Colonic mucosa (tissue), 4 donors: ENCODE results near the gene RGS5. TPM values are rescaled to one million over a fixed set of nuclear protein-coding genes. Genes with fewer than 3 reads are reported as not detected.
A peak's percentile ranks its signal among the peaks of the same experiment; 100 is the strongest.

Experiments
- DNase-seq: peaks from one replicate; pipeline ENCODE4 v3.0.0-alpha.2; 2020
- H3K27ac ChIP-seq: fragments of 200-600 bp; one replicate; pipeline ENCODE4 v1.8.0; 2021
- H3K27me3 ChIP-seq: fragments of 200-600 bp; one replicate; pipeline ENCODE4 v1.8.0; 2021
- H3K36me3 ChIP-seq: fragments of 200-600 bp; one replicate; pipeline ENCODE4 v1.8.0; 2021
- H3K4me1 ChIP-seq: fragments of 200-600 bp; one replicate; pipeline ENCODE4 v1.8.0; 2021; ENCODE audit warnings: mild to moderate bottlenecking
- H3K4me3 ChIP-seq: fragments of 200-600 bp; one replicate; pipeline ENCODE4 v1.8.0; 2021
- H3K9ac ChIP-seq, 2 donors: one replicate each; pipeline ENCODE4 v1.7.0; 2013; ENCODE audit warnings: control low read depth in 2 of 2, low read depth in 2 of 2, low read length in 2 of 2
- H3K9me3 ChIP-seq: fragments of 200-600 bp; one replicate; pipeline ENCODE4 v1.8.0; 2021
- intact Hi-C: fragments of 100-400 bp; cut with DNase I; formaldehyde crosslinking; loops from one replicate; pipeline ENCODE4 v1.14.1; 2022
- total RNA-seq, 2 donors: library from RNA; stranded (reverse); fragmentation: NEBNext Ultra II Directional in 1 of 2; extraction: Animal tissue kit (Norgen Biotek cat#: 25700) in 1 of 2; gene quantifications; one replicate each; pipeline ENCODE4 v1.2.1, GENCODE V29; 2021
- TF ChIP-seq, protein P1 (sequence below): fragments of 200-600 bp; IDR thresholded peaks from one replicate; pipeline ENCODE4 v1.8.0; 2022; ENCODE audit warnings: antibody characterized with exemption, mild to moderate bottlenecking
- donor health status: healthy.
- donor health status: DM: no; HTN: no; CAD: no.
- donor health status: DM: no; HTN: no; CAD: no.

The RGS5 gene
- total RNA-seq, 2 donors from 2014 or later: 10.8 to 41.7 TPM

DNA sequence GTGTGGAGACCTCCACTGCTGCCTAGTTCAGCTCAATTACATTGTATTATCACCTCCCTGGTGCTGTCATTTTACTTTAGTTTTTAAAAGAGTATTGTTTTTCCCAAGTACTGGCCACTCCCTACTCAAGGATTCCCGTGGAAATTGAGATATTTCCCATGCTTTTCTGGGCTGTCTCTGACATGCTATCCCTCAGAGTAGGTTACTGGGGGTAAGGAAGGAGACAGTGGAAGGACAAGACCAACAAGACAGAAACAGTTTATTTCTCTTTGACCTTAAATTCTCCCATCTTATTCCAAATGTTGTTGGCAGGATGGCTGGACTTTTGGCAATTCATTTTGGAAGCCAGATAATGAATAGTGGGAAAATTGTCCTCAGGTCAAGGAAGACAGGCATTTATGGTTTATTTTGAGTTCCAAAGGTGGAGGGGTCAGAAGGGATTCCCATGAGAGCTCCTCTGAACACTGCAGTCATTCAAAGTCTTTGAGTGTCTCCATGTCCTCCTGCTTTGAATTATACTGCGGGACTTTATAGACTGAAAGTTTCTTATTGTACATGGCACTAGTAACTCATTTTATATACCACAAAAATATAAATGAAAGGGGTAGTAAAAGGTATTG lies 20.3 kb downstream of the RGS5 start:
- intact Hi-C loops: no loop called here
- Histone ChIP-seq H3K27me3 (no peaks in the 10 kb centered on the region), H3K4me1 (no peaks in the 10 kb centered on the region), H3K9ac (no peak overlapping the region), H3K27ac (no peak overlapping the region), H3K4me3 (no peak overlapping the region), H3K36me3 (no peaks in the 10 kb centered on the region), H3K9me3 (no peaks in the 10 kb centered on the region)
- no peak for DNase-seq
- TF ChIP-seq, protein P1, sequence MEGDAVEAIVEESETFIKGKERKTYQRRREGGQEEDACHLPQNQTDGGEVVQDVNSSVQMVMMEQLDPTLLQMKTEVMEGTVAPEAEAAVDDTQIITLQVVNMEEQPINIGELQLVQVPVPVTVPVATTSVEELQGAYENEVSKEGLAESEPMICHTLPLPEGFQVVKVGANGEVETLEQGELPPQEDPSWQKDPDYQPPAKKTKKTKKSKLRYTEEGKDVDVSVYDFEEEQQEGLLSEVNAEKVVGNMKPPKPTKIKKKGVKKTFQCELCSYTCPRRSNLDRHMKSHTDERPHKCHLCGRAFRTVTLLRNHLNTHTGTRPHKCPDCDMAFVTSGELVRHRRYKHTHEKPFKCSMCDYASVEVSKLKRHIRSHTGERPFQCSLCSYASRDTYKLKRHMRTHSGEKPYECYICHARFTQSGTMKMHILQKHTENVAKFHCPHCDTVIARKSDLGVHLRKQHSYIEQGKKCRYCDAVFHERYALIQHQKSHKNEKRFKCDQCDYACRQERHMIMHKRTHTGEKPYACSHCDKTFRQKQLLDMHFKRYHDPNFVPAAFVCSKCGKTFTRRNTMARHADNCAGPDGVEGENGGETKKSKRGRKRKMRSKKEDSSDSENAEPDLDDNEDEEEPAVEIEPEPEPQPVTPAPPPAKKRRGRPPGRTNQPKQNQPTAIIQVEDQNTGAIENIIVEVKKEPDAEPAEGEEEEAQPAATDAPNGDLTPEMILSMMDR: no peak

DNA sequence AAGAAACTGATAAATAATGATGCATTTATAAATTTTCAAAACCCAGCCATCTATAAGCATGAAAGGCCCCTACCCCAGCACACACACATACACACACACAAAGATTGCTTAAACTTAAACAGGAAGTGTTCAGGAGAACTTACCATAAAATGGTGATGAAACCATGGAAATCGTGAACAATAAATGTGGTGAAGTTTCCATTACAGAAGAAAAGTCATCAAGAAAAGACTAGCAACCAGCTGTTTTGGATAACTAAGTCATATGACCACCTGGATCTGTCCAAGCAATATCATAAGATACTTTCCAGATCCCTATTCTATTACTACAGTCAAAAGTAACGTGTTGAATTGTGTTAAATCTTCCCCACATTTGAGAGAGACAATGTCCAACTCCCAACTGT lies 24.1 kb downstream of the RGS5 start:
- no peaks in the 10 kb centered on the region for H3K9me3 ChIP-seq
- TF ChIP-seq, protein P1: no peak
- no peaks in the 10 kb centered on the region for H3K4me1 ChIP-seq
- no peak overlapping the region for H3K27ac ChIP-seq
- no peak overlapping the region for H3K4me3 ChIP-seq
- H3K36me3 ChIP-seq: no peaks in the 10 kb centered on the region
- no peak for DNase-seq
- intact Hi-C loops: loop anchor here (5.0 to 10.0 kb wide), 3 partner anchors 104 to 321 kb away; no protein-coding TSS in a partner anchor
- no peaks in the 10 kb centered on the region for H3K27me3 ChIP-seq
- no peak overlapping the region for H3K9ac ChIP-seq

DNA sequence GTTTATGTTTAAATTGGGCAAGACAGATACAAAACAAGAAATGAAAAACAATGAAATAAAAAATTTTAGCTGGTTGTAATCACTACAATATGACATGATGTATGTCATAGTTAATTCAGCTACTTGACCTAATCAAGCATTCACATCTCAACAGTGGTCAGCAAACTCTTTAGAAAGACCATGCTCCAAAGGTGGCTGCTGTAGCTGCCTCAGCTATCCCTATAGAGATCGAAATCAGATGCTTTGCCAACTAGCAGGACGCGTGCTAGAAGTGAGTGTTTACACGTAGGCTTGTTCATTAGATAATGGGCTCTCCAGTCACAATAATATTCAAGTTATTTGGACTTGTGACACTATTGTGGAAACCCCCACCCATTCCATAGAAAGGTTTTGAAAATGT lies 25.9 kb downstream of the RGS5 start:
- H3K9ac ChIP-seq: no peak overlapping the region

DNA sequence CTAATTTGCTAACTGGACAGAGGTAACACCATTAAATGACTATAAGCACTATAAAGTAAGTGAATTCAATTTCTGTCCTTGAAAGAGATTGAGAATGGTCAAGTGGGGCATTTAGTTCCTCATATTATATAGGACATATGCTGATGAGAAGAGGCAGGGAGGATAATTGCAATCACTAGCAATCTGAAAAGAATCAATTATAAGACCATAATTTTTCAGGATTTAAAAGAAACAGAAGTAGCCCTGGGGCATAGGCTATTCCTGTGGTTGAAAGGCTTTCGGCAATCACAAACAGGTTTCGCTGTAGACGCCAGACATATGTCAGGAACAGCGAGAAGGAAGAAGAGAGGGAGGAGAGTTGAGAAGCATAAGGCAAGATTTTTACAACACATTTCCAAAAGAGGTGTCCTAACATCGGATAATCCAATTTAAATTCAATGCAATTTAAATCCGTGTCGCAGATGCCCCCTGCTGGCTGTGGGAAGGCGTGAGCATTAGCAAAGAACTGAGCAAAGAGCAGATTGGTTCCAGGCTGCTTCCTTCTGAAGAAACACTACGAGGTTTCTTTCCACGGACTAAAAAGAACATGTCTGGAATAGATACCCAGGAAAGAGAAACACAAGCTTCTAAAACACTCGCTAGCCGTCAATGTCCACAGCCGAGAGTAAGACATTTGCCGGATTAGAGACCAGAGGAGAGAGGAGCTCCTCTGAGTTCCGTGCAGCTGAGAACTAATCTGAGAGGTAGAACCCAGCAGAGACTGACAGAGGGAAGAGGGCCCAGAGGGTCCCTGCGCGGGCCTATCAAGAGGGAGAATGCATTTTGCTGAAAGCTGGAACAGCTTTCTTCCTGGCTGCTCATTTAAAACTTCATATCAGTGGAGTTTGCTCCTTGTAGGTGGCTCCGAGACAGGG lies 27.9 kb downstream of the RGS5 start:
- no peak overlapping the region for H3K9ac ChIP-seq
- TF ChIP-seq, protein P1: peak; percentile 78
- H3K4me3 ChIP-seq: no peak overlapping the region
- no peak overlapping the region for H3K27ac ChIP-seq
- intact Hi-C loops: loop anchor here (2.0 to 10.0 kb wide), 4 partner anchors 100 to 317 kb away; no protein-coding TSS in a partner anchor
- H3K36me3 ChIP-seq: no peaks in the 10 kb centered on the region
- no peaks in the 10 kb centered on the region for H3K27me3 ChIP-seq
- H3K9me3 ChIP-seq: no peaks in the 10 kb centered on the region
- H3K4me1 ChIP-seq: no peaks in the 10 kb centered on the region
- peak; percentile 60 for DNase-seq

More for the DNA sequence above, 25.9 kb downstream of the RGS5 start:
- intact Hi-C loops: loop anchor here (5.0 to 10.0 kb wide), 3 partner anchors 102 to 319 kb away; no protein-coding TSS in a partner anchor
- TF ChIP-seq, protein P1: no peak
- Histone ChIP-seq H3K9me3 (no peaks in the 10 kb centered on the region), H3K27ac (no peak overlapping the region), H3K4me1 (no peaks in the 10 kb centered on the region), H3K27me3 (no peaks in the 10 kb centered on the region), H3K4me3 (no peak overlapping the region), H3K36me3 (no peaks in the 10 kb centered on the region)
- no peak for DNase-seq

DNA sequence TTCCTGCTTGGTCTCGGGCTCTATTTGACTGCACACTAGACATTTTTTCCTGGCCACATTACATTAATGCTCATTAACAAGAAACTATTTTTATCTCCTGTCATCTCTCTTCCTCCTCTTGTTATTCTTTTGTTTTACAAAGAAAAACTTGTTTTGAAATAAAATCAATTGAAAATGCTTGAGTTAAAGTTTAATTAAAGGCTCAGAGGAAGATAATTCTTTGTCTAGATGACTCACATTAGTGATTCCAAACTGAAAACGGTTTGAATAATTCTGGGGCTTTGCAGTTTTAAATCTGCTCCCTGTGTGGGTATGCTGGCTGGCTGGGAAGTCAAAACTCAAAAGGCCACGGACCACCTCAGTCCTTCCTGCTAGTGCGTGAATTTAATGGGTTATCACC lies 29.6 kb downstream of the RGS5 start:
- no peak for DNase-seq
- H3K27ac ChIP-seq: no peak overlapping the region
- no peak overlapping the region for H3K9ac ChIP-seq

More for the DNA sequence above, 29.6 kb downstream of the RGS5 start:
- H3K36me3 ChIP-seq: no peaks in the 10 kb centered on the region
- no peaks in the 10 kb centered on the region for H3K4me1 ChIP-seq
- H3K9me3 ChIP-seq: no peaks in the 10 kb centered on the region
- no peak overlapping the region for H3K4me3 ChIP-seq
- H3K27me3 ChIP-seq: no peaks in the 10 kb centered on the region
- TF ChIP-seq, protein P1: no peak
- intact Hi-C loops: loop anchor here (10.0 kb wide), 2 partner anchors 98 to 142 kb away; no protein-coding TSS in a partner anchor
